Transverse colon (tissue), 4 donors: ENCODE data around the gene SRPRB.

ENCODE experiments used
- POLR2A ChIP-seq: fragments of 450-650 bp; IDR thresholded peaks from one replicate; pipeline ENCODE4 v1.6.1; 2016; ENCODE audit warnings: antibody characterized with exemption, mild to moderate bottlenecking, moderate library complexity
- POLR2AphosphoS5 ChIP-seq, 3 donors: sonication (generic); formaldehyde crosslinking; IDR thresholded peaks; one replicate each; pipeline ENCODE4 v1.6.1; 2016; ENCODE audit warnings: antibody characterized with exemption in 3 of 3
- TF ChIP-seq, protein P1 (sequence below), 5 experiments: fragments of 200-600 bp in 3 of 5; fragments of 450-650 bp in 2 of 5; sonication (generic) in 3 of 5; IDR thresholded peaks; 1 replicate in 2 of 5; 2 replicates in 3 of 5; pipeline ENCODE4 v1.5.1; 2016 to 2017; ENCODE audit warnings: antibody characterized with exemption in 5 of 5, inconsistent platforms in 3 of 5, mild to moderate bottlenecking in 2 of 5, moderate library complexity in 1 of 5

DNA sequence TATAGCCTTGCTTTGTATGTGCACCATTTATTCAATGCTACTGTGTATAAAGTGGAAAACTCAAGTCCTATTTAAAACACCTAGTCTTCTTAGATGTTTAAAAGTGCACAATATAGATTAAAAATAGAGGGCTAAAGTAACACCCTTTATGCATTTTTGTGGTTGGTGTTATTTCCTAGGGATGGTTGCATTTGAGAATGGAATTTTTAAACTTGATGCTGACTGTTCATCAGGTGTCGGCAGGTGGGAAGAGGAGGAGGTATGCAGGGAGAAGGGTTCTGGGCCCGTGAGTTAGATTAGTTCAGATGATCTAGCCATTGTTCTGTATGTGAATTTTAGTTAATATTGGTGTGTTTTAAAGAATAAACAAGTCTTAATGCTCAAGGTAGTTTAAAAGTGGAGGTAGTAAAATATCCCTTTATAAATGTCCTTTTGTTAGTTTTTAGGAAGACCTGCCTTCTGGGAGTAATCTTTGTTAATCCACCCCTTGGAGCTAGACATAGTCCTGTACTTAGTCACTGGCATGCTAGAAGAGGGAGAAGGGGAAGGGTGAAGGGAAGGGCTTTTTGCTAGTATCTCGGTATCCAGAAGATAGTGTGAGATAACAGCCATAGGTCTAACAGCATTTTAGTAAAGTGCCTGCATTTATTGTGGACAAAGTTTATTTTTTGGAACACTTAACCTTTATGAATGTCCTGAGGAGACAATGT lies 8.1 kb upstream of the SRPRB start:
- TF ChIP-seq, protein P1, sequence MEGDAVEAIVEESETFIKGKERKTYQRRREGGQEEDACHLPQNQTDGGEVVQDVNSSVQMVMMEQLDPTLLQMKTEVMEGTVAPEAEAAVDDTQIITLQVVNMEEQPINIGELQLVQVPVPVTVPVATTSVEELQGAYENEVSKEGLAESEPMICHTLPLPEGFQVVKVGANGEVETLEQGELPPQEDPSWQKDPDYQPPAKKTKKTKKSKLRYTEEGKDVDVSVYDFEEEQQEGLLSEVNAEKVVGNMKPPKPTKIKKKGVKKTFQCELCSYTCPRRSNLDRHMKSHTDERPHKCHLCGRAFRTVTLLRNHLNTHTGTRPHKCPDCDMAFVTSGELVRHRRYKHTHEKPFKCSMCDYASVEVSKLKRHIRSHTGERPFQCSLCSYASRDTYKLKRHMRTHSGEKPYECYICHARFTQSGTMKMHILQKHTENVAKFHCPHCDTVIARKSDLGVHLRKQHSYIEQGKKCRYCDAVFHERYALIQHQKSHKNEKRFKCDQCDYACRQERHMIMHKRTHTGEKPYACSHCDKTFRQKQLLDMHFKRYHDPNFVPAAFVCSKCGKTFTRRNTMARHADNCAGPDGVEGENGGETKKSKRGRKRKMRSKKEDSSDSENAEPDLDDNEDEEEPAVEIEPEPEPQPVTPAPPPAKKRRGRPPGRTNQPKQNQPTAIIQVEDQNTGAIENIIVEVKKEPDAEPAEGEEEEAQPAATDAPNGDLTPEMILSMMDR (IDR thresholded peaks at IDR 0.05): no peak
- TF ChIP-seq POLR2A (no peak), POLR2AphosphoS5 (IDR thresholded peaks at IDR 0.05) (no peak)
